Measurements from ENCODE around the gene NHSL1. TPM values are rescaled to one million over a fixed set of nuclear protein-coding genes. Genes with fewer than 3 reads are reported as not detected.
A peak's percentile ranks its signal among the peaks of the same experiment; 100 is the strongest.

Gene NHSL1
- total RNA-seq, 1 donor from 2014 or later: 88.2 TPM

GRCh38 chr6:138387577-138388368 is 111.5 kb downstream of the NHSL1 start:
- intact Hi-C loops (cut with DNase I): no loop called here
- DNase-seq (ENCODE audit: low spot score): no peak

DNA sequence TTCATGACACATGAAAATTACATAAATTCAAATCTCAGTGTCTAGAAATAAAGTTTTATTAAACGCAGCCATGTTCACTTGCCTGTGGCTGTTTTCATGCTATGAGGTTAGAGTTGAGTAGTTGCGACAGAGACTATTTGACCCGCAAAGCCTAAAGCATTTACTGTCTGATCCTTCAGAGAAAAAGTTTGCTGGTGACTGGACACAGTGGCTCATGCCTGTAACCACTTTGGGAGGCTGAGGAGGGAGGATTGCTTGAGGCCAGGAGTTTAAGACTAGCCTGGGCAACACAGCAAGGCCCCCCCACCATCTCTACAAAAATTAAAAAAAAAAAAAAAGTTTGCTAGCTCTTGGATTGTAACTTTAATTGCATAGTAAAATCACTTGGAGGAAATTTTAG is 112.4 kb downstream of the NHSL1 start:
- intact Hi-C loops (cut with DNase I): no loop called here
- no peak for DNase-seq (ENCODE audit: low spot score)

GRCh38 chr6:138383776-138384175 is 115.5 kb downstream of the NHSL1 start:
- intact Hi-C loops (cut with DNase I): no loop called here
- DNase-seq (ENCODE audit: low spot score): no peak

- intact Hi-C loops (cut with DNase I): no loop called here
- no peak for DNase-seq (ENCODE audit: low spot score)
Measured at GRCh38 chr6:138382498-138383265, 116.6 kb downstream of the NHSL1 start.

- DNase-seq (ENCODE audit: low spot score): no peak
- intact Hi-C loops (cut with DNase I): no loop called here
Measured at GRCh38 chr6:138378463-138378862, 120.8 kb downstream of the NHSL1 start.

DNA sequence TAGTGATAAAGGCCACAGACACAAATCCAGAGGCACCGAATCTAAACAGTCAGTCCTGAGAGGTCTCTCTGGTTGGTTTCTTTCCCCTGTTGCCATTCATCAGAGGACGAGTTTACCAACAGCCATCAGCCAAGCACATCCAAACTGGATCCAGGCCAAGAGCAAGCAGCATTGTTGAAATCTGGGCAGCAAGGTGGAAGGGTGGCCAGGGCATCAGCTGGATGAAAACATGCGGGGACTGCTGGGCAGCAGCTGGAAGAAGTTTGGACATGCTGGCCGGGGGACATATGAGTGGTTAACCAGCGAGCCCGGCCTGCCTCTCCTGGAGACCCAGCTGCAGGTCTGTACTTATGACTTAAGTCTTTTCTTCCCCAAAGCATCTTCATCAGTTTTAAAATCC is 121.5 kb downstream of the NHSL1 start, which contains the start of gene SMIM28:
TSS of gene SMIM28 (plus strand) at position 62 of the 400 bp plus-strand sequence. CDS start at position 230, 168 bp downstream.
- DNase-seq (ENCODE audit: low spot score): no peak
- intact Hi-C loops (cut with DNase I): no loop called here

DNA sequence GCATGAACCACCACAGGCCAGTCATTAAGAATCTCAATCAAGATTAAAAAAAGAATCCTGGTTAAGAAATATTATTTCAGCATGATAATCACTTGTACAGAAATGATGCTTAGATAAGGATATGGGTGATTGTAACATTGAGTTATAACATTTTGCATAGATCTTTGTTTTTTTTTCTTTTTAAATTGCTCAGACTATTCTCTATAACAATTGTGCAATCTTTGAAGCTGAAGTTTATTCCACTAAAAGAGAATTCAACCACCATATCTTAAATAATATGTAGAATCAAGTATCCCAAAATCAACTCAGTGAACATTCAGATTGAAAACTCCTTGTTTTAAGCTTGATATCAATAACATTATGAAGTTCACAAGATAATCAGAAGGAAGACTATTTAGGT is 122.3 kb downstream of the NHSL1 start:
- intact Hi-C loops (cut with DNase I): no loop called here
- no peak for DNase-seq (ENCODE audit: low spot score)

DNA sequence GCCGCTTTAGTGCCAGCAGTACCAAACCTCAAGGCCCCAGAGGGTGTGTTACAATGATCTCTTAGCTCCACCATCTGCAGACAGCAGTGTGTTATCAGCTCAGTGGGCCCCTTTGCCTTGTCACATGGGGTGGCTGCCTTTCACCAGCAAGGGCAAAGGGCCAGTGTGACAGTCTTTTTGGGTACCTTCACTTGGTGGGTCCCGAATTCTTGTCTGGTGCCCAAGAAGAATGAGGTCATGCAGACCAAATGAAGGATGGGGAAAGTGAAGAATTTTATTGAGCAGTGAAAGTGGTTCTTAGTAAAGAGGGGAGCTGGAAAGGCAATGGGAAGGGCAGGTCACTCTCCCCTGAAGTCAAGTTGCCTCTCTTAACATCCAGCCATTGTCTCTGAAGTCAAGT is 124.5 kb downstream of the NHSL1 start:
- no peak for DNase-seq (ENCODE audit: low spot score)
- intact Hi-C loops (cut with DNase I): no loop called here

DNA sequence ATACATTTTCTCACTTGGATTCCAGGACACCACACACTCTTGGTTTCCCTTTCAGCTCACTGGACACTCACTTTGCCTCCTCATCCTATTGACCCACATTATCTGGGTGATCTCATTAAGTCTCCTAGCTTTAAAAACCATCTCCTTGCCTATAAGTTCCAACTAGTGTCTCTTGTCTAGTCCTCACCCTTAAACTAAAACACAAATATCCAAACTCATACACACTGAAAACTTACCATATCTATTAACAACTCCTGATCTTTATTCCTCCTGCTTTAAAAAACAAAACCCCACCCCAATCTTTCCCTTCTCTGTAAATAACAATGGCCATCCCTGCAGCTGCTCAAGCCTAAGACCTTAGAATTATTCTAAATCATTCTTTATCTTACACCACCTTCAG is 125.1 kb downstream of the NHSL1 start:
- intact Hi-C loops (cut with DNase I): no loop called here
- DNase-seq (ENCODE audit: low spot score): no peak

GRCh38 chr6:138372711-138373463 is 126.4 kb downstream of the NHSL1 start:
- intact Hi-C loops (cut with DNase I): no loop called here
- no peak for DNase-seq (ENCODE audit: low spot score)

Small RNAs within 50 kb of the gene (microRNA-seq; reads per million reads assigned to microRNA genes)
- gene MIR3145: 8.5 reads per million, percentile 20 among the genes with 10 or more reads in this experiment

Other genes starting within 250 kb of the NHSL1 start
- gene SMIM28, start 121.6 kb downstream of the NHSL1 start, total RNA-seq: not detected
- 98.9 TPM for gene HEBP2, start 95.3 kb downstream of the NHSL1 start, total RNA-seq

Measured in cardiac septum (tissue), 1 donor.